H54 (cell line): Measurements from ENCODE around the gene RPL31.

ENCODE experiments used
- DNase-seq: peaks from one replicate; pipeline ENCODE4 v3.0.0; 2011; ENCODE audit warnings: low spot score, mixed read lengths; ENCODE audit not compliant: insufficient read length
- FAIRE-seq: peaks from 3 replicates; lab custom pipeline; 2011; peaks lifted over from hg19 to GRCh38; lab: Jason Lieb, UNC
- POLR2A ChIP-seq: IDR thresholded peaks from 2 replicates; pipeline ENCODE4 v1.6.1; 2011; ENCODE audit warnings: low read depth, mild to moderate bottlenecking, low read length

The RPL31 gene

DNA sequence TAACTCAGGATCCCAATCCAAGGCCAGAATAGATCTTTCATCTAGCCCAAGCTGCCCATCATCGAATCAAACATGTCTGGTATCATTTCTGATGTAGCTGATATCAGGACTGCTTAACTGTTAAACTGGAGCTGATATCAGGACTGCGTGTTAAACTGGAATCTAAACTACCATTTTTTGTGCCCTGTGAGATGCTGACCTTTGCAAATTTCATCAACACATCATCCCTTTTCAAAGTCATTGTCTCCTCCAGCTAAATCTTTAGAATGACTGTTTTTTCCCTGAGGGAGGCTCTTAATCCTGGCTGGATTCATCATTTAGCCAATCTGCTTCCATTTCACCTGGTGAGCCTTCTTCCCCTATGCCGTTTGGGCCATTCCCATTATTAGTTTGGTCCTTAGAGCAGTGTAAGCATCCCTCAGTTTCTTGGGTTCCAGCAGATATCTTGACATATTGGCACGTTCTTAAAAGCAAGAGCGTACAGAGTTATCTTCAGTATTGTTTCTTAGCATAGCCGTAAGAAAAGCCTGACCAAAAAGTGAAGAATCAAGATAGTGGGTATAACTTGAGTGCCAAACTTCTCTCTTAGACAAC is 12.3 kb downstream of the RPL31 start:
- no peak for TF ChIP-seq POLR2A
- no peak for FAIRE-seq
- no peak for DNase-seq

DNA sequence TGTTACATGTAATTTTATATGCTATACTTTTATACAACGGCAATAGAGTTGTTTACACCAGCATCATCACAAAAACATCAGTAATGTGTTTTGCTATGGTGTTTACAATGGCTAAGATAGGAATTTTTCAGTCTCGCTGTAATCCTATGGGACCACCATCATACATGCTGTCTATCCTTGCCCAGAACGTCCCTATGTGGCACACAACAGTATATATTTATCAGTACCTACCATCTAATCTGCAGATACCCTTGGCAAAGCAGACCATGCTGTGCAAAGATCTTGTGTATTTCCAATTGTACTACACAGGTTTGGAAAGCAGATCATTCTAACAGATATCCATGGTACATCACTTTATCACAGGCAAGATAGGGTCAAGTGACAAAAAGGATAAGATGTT is 15.3 kb downstream of the RPL31 start:
- FAIRE-seq (no peak), DNase-seq (no peak)
- TF ChIP-seq POLR2A = no peak

DNA sequence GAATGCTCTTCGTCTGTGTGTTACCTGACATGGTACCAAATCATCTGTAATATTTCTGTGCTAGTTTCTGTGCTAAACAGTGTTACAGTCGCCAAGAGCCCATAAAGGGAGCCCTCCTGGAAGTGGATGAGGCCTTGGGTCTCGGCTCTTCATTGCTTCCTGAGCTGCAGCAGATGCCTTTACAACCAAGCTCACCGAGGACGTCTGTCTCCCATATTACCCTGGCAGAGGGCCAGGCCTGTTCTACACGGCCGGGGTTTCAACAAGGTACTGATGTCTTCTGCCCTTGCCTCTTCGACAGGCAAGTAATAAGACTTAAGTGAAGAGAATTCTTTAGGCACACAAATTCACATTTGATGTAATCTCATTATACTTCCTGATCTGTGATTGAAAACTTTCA is 16.8 kb downstream of the RPL31 start:
- no peak for TF ChIP-seq POLR2A

DNA sequence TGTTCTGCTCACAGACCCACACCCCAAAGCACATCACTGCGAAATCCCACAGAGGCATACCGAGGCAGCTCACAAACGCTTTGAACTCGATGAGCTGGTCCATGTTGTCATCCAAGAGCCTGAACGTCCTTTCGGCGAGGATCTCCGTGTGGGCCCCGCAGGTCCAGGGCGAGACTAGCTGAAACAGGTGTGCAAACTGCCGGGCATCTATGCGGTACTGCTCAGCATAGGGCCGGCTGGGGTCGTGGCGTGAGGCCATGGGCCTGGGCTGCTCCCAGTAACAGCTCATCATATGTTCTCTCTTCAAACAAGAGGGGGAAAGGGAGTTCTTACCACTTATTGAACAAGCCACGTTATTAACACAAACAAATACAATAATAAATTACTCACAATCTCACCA is 20.1 kb downstream of the RPL31 start:
- TF ChIP-seq POLR2A = no peak
- DNase-seq (no peak), FAIRE-seq (no peak)

More for the DNA sequence above, 16.8 kb downstream of the RPL31 start:
- FAIRE-seq = no peak
- DNase-seq = no peak

DNA sequence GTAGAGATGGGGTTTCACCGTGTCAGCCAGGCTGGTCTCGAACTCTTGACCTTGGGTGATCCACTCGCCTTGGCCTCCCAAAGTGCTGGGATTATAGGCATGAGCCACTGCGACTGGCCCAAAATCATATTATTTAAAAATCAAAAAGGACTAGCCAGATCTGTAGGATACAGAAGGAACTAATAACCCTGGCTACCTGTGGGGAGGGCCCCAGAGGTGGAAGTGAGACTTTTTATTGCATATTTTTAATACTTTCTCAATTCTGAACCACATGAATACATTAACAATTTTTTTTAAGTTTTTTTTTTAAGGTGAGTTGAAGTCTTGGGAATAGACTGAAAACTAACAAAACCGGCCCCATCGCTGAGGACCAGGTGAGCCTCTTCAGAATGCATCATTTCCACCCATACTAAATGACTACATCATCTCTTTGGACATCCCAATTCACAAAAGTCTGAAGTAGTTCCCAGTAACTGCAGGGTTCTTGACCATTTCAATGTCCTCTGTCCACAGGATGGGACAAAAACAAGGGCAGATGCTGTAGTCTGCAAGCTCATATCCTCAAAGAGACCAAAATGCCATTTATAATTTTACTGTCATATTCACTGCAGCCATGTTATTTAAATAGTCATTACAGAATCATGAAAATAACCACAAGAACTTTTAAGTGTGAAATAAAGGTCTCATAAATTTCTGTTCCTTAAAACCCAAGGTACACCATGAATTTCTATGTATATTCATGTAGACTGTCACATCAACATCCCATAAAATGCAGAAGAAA is 21.4 kb downstream of the RPL31 start:
- FAIRE-seq (no peak), DNase-seq (no peak)
- no peak for TF ChIP-seq POLR2A

DNA sequence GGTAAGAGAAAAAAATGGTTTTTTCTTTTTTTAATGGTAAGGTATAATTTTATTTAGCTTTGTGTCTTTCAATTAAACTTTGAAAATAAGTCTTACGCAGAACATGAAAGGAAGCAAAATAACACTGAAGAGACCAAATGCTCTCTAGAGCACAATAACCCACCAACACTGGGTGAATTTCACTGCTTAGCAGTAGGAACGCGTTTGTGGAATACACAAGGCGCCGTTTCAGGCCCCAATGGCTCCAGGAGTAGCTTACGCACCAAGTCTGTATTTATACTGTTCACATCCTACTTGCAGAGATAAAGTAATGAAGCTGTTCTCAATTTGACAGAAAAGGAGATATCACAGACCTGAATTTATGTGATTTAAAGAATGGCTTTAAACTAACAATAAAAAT is 23.5 kb downstream of the RPL31 start:
- DNase-seq (no peak), FAIRE-seq (no peak)
- TF ChIP-seq POLR2A = no peak

DNA sequence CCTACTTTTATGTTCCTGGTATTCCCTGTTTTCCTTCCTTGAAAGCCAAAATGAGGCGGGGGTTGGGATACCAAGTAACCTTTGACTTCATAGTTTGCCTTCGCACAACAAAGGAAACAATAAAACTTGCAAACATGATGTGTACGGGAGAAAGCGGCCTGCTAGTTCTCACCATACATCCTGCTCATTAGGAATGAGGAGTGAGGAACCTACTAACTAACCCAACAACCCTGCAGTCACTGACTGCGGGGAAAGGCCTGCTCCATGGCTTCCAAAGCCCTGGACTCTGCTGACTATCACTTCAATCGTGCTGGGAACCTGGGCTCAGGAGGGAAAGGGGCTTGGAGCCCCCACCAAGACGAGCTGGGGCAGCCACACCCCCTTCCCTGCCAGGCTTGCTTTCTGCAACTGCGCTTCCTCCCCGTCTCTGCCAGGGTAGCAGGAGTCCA is 24.2 kb downstream of the RPL31 start:
- TF ChIP-seq POLR2A = no peak
- FAIRE-seq = no peak
- no peak for DNase-seq

DNA sequence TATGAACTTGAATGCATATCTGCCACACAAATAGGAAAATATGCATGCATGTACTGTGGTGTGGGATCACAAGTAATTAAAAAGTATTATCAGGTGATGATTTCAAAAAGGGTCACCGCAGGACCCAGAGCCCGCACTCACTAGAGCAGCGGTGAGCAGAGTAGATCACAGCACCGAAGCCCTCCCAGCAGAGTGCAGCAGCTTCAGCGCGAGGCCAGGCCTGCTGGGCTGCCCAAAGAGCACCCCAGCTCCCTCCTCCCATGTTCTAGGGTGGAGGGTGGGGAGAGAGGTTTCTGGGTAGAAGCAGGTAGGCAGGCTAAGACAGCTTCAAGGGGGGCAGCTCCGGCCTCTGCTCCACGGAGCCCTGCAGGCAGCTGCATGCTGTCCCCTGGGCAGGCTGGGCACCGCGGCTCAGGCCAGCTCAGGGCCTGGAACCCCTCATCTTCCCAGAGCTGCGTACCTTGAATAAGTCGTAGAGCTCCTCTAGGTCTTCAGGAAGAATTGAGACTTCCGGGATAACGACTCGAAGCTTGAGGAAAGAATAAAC is 24.9 kb downstream of the RPL31 start:
- FAIRE-seq (no peak), DNase-seq (no peak)
- no peak for TF ChIP-seq POLR2A

DNA sequence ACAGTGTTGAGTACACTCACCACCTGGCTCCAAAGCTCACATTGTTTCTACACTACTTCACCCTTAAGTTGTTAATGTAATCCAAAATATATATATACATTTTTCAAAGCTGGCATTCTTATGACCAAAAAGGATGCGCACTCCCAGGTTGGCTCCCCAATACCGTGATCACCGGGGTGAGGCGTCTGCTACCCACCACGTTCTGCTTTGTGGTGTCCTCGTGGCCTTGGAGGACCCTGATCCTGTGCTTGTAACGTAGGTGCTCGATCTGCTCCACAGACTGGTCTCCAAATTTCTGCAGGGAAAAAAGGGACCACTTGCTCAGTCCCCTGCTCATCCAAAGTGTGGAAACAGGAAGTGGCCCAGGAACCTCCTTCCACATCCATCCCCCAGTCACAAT is 25.8 kb downstream of the RPL31 start:
- DNase-seq (no peak), FAIRE-seq (no peak)
- no peak for TF ChIP-seq POLR2A

DNA sequence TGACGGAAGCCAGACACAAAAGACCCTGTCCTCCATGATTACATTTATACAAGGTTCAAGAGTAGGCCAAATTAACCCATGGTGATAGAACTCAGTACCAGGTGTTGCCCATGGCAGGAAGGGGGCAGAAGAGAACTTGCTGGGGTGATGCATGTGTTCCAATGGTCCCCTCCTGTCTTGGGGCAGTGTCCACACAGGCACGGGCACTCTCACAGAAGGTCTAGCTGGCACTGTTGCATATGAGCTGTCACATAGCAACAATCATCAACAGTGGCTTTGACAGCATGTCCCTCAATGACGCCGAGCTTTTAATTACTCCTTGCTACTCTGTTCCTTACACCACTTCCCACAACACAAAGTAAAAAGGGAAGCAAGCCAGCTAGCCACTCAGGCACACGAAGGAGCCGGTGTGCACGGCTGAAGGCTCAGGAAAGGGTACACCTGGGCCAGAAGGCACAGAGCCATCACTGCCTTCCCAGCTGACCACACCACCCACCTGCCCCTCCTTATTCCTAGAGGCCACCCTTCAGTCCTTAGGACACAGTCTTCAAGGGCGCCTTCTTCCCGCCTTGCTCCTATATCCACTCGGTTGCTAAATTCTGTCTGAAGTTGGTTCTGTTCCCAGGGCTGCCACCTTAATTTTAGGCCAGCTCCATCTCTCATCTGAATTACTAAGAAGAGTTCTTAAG is 28.9 kb downstream of the RPL31 start:
- FAIRE-seq = no peak
- no peak for TF ChIP-seq POLR2A
- DNase-seq = no peak

DNA sequence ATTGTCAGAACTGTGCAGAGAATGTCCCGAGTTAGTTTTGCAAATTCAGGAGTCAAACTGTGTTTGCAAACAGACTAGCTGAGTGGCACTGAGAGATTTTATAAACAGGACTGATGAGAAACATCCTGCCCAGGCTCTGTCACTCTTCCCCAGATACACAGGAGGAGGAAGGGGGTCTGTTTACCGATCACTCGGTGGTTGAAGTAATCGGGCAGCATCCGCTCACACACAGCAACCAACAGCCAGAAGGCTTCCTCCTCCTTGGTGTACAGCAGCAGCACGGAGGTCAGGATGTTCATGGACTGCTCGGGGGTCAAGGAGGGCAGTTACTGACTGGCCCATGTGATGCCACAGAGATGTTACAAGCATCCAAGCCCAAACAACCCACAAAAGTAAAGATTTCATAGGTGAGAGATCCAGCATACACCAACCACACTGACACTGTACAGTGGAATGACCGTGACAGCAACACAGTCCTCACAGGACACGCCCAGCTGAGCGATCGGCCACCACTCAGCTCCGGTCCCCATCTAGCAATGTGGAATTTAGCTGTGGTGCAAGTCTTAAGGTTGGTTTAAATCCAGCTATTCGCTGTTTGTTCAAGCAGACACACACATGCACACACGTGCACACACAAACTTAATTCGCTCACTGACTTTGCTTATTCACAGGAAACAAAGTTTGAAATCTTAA is 30.1 kb downstream of the RPL31 start:
- no peak for DNase-seq
- FAIRE-seq = no peak
- no peak for TF ChIP-seq POLR2A

DNA sequence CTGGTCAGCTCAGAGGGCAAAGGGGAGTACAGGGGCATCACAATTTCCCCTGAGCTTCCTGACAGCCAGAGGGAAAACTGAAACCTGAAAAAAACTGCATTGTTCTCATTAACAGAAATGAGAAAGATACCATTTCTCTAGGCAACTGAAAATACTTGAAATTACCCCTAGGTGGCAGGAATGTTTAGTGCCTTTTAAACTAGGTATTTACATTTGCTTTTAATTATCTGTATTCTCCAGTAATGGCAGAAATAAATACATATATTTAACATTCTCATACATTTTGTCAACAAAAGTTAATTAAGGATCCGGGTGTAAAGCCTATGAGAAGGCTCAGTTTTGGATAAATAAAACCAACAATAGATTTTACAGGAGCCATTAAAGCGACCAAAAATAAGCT is 34.5 kb downstream of the RPL31 start:
- no peak for DNase-seq
- no peak for FAIRE-seq
- TF ChIP-seq POLR2A = no peak

DNA sequence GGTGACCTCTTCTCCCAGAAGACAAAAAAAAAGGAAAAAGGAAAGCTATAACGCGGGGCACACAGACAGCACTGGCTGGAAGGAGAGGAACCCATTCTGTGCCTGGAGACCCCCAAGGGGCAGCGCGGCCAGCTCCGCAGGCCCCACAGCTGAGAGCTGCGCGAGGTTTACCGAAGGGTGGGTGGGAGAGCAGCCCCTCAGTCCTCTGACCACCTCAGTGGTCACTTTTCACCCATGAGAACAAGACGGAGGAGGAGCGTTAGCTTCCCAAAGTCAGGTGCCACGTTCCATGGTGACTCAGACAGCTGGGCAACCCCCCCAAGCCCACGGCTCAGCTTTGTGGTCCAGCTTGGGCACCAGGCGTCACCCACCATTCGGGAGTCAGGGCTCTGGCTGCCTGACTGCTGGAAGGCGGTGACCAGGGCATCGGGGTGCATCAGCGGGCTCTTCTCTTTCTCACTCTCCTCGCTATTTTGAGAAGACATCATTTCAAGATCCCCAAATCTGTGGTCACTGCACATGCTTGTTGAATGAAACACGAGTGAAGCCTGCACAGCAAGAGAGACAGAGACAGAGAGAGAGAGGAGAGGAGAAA is 35.2 kb downstream of the RPL31 start:
- no peak for FAIRE-seq
- no peak for TF ChIP-seq POLR2A
- no peak for DNase-seq
